ENCODE results near the gene MTCH1.

MTCH1 gene

DNA sequence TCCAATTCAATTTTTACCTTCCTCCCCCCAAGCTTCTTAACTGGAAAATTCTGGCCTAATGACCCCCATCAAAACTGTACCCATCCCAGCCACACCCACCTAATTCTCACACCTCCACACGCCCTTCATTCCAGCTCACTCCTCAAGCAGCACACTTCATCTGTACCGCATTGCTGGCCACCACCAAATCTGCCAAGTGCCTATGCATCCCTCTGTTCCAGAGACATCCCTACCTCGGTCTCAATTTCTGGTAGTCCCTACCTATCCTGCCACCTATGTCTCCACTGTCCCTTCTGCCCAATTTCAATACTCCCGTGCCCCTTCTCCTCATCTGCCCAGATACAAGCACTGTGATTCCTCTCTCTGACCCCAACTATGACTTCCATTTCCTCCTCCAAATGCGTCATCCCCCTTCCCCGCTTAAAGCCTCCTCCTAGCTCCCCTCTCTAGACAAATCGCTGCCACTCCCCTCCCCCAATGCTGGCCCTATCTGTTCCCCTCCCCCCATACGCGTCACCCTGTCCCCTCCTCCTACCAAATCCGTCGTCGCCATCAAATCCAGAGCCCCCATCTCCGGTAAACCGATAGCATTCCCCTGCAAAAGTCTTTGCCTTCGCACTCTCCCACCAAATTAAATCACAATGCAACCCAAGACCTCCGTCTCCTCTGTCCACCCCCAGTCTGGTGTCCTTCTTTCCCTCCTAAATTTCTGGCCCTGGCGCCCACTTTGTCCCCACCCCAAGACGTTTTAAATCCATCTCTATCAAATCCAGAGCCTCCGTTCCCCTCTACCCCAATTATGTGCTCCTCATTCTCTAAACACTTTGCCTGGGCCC is 1.2 kb downstream of the MTCH1 start:
- Mint-ChIP-seq H3K36me3 (ENCODE audit: low read depth) (peaks cover 12% of the 10 kb centered on the region), H3K27ac (no peak overlapping the region), H3K27me3 (no peaks in the 10 kb centered on the region)

DNA sequence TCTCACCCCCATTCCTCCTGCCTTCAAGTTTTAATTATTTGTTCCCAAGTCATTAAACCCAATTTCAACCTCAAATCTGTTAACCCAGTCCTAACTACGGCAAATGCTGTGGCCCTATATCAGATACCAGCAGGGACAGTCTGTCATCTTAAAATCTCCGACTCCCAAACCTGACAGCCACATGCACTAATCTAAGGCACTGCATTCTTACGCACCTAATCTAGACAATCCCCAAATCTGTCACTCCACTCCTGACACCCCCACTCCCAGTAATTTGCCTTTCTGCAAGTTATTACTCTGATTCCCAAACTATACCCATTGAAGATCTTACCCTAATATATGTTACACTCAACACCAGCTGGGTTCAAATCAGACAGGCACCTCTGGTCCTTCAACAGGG is 2.5 kb downstream of the MTCH1 start:
- Mint-ChIP-seq H3K4me1 (ENCODE audit: low read depth) (peaks cover 31% of the 10 kb centered on the region), H3K9me3 (no peaks in the 10 kb centered on the region), H3K27me3 (no peaks in the 10 kb centered on the region), H3K27ac (no peak overlapping the region), H3K4me3 (no peak overlapping the region), H3K36me3 (ENCODE audit: low read depth) (peaks cover 21% of the 10 kb centered on the region)

More for the DNA sequence above, 1.2 kb downstream of the MTCH1 start:
- H3K4me3 Mint-ChIP-seq: no peak overlapping the region
- H3K9me3 Mint-ChIP-seq: no peaks in the 10 kb centered on the region
- H3K4me1 Mint-ChIP-seq (ENCODE audit: low read depth): peaks cover 25% of the 10 kb centered on the region

DNA sequence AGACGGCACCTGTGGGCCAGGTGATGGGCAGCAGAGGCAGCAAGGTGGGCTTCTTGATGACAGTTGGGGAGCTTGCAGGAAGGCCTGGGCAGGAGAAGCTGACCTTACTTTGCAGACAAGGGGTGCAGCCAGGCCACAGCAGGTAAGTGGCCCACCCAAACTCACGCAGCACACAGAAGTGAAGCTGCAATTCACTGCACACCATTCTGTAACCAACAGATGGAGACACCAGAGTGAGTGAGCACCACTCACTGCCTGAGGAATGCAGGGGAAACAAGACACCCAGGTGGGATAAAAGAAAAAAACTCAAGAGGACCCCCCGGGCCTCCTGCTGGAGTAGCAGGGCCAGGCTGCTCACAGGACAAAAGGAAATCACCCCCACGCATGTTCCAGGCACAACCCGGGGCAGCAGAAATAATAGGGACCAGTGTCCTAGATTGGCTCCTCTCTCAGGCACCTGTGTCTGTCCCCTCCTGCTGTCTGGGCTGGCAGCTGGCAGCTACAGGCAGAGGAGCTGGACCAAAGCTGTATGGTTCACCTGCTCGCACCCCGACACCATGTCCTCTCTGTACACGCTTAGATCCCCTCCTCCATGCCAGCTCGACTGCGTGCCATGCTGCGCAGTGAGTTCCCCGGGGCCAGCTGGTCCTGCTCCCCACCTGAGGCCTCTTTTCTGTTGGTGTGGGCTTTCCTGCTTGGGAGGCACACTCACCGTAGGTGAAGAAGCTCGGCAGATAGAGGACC is 4.9 kb downstream of the MTCH1 start:
- Mint-ChIP-seq H3K4me3 (no peak overlapping the region), H3K27ac (no peak overlapping the region), H3K27me3 (no peaks in the 10 kb centered on the region), H3K4me1 (ENCODE audit: low read depth) (peaks cover 23% of the 10 kb centered on the region), H3K36me3 (ENCODE audit: low read depth) (peaks cover 42% of the 10 kb centered on the region), H3K9me3 (no peaks in the 10 kb centered on the region)

DNA sequence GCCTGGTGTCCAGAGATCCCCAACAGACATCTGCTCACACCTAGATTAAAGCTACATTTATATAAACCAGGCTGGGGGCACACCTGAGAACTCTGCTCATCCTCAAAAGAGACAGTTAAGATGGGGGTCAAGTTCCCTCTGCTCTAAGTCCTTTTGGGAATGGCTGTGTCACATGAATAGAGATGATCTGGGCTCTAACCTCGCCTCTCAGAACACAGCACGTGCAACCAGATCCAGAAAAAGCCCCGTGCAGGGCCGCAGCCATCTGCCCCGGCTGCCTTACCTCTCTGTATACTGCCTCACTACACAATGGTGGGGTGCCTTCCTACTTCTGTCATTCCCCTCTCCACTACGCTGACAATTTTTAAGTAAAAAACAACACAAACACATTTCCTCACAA is 5.9 kb downstream of the MTCH1 start:
- no peak overlapping the region for H3K4me3 Mint-ChIP-seq

DNA sequence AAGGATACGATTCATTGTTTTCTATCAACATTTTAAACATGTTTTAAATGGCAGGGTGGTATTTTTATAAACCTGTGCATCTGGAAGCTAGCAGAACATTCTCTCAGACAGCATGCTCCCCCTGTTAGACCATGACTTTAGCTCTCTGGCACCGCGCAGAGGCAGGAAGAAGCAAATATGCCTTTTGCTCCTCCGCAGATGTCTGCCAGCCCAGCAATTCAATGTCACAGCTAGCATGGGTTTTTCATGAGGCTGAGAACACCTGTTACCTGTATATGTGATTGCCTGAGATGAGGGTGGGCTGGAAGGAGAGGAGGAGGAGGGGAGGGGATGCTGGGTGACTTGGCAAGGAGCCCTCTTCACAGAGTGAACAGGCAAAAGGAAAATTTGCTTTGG is 6.7 kb downstream of the MTCH1 start:
- Mint-ChIP-seq H3K4me1 (ENCODE audit: low read depth) (peaks cover 23% of the 10 kb centered on the region), H3K36me3 (ENCODE audit: low read depth) (peaks cover 59% of the 10 kb centered on the region), H3K27ac (peak overlapping the region; percentile 13), H3K4me3 (no peak overlapping the region), H3K27me3 (no peaks in the 10 kb centered on the region), H3K9me3 (no peaks in the 10 kb centered on the region)

More for the DNA sequence above, 5.9 kb downstream of the MTCH1 start:
- no peaks in the 10 kb centered on the region for H3K9me3 Mint-ChIP-seq
- H3K4me1 Mint-ChIP-seq (ENCODE audit: low read depth): peaks cover 23% of the 10 kb centered on the region
- peak overlapping the region; percentile 2 for H3K27ac Mint-ChIP-seq
- H3K27me3 Mint-ChIP-seq: no peaks in the 10 kb centered on the region
- peaks cover 51% of the 10 kb centered on the region for H3K36me3 Mint-ChIP-seq (ENCODE audit: low read depth)

DNA sequence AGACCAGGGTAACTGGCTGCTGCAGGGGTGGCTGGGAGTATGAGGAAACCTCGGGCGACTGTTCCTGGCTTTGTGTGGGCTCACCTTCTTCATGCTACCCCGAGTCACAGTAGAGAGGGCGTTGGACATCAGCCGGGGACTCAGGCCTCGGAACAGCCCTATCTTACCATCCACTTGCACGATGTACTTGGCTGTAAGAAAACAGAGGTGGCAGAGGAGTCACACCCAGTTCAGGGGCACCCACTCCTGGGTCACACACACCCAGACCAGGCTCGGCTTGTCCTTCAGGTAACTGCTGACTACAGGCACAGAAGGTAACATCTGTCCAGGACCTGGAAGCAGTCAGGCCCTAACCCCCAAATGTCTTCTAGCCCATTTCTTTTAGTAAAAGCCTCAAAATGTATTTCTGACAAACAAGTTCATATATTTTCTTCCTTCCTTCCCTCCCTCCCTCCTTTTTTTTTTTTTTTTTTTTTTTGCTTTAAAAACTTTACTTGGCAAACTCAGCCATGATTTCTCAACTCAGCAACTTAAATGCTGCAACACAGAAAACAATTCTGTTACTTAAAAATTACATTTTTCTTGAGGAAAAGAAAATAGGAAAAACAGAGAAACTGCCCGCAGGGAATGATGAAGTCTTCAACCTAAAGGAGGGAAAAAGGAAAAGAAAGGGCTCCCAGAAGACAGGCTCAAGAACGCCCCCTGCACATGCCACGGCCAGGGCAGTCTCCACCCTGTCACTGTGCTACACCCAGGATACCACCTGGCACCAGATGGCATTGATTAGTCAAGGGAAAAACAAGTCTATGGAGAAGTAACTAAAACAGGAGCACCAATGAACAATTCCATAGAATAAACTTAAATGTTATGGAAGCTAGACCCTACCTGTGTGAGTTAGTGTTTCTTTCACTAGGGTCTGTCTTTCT is 7.3 kb downstream of the MTCH1 start:
- Mint-ChIP-seq H3K36me3 (ENCODE audit: low read depth) (peaks cover 65% of the 10 kb centered on the region), H3K4me1 (ENCODE audit: low read depth) (peaks cover 23% of the 10 kb centered on the region), H3K27ac (peak overlapping the region; percentile 13), H3K9me3 (no peaks in the 10 kb centered on the region), H3K27me3 (no peaks in the 10 kb centered on the region), H3K4me3 (no peak overlapping the region)

DNA sequence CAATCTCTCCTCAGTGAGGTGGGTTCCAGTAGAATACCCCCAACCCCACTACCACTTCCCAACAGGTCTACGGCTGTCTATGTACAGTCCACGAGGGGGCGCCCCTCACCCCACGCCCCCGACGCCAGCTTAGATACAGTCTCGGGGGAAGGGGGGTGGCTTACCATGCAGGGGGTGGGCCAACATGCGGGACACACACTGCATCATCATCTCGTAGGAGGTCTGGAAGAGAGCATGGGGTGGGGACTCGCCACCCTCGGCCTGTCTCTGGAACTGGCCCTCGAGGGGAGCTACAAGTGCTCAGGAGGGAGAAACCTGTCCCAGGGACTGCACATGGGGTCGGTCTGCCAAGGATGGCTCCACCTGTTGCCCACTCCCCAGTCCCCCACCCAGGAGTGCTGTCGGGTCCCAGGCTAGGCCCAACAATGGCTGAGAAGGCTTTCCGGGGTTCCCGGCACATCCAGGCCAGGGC is 8.5 kb downstream of the MTCH1 start:
- Mint-ChIP-seq H3K27ac (no peak overlapping the region), H3K36me3 (ENCODE audit: low read depth) (peaks cover 77% of the 10 kb centered on the region), H3K4me3 (no peak overlapping the region)

DNA sequence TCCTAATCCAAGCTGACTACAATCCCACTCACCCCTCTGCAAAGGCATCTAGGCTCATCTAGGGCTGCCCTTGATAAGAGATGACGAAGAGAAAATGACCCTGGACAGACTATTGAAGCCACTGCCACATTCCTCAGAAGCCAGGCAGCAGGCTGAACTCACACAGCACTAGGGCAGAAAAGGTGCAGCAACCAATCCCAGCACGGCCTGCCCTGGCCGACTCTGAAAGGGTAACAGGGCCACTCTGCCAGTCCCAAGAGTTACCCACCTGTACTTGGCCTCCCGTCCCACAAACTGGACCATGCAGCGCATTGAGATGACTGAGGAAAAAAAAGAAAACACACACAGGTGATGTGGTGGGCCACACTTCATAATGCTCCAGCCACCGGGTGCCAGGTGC is 9.1 kb downstream of the MTCH1 start:
- H3K4me1 Mint-ChIP-seq (ENCODE audit: low read depth): peaks cover 20% of the 10 kb centered on the region
- no peak overlapping the region for H3K27ac Mint-ChIP-seq
- no peaks in the 10 kb centered on the region for H3K9me3 Mint-ChIP-seq
- peaks cover 81% of the 10 kb centered on the region for H3K36me3 Mint-ChIP-seq (ENCODE audit: low read depth)
- H3K27me3 Mint-ChIP-seq: no peaks in the 10 kb centered on the region
- no peak overlapping the region for H3K4me3 Mint-ChIP-seq

More for the DNA sequence above, 8.5 kb downstream of the MTCH1 start:
- Mint-ChIP-seq H3K9me3 (no peaks in the 10 kb centered on the region), H3K4me1 (ENCODE audit: low read depth) (peaks cover 23% of the 10 kb centered on the region), H3K27me3 (no peaks in the 10 kb centered on the region)

DNA sequence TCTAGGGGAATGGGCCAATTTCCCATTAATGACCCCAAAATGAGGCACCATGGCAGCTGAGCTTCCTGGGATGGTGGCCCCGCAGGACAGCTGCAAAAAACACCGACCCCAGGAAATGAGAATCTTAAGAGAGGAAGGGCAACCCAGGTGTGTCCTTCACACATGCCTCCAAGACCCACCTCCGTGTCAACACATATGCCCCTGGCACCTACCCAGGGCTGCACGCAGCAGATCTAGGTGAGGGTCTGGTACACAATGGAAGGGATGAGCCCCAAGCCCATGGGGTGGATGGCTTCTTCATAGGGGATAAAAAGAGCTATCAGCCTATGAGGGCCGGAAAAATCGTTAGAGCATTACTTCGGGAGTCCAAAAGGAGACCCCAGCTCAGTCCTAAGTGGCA is 9.5 kb downstream of the MTCH1 start:
- Mint-ChIP-seq H3K36me3 (ENCODE audit: low read depth) (peaks cover 81% of the 10 kb centered on the region), H3K9me3 (no peaks in the 10 kb centered on the region), H3K27ac (no peak overlapping the region), H3K4me3 (no peak overlapping the region), H3K4me1 (ENCODE audit: low read depth) (peaks cover 16% of the 10 kb centered on the region), H3K27me3 (no peaks in the 10 kb centered on the region)

DNA sequence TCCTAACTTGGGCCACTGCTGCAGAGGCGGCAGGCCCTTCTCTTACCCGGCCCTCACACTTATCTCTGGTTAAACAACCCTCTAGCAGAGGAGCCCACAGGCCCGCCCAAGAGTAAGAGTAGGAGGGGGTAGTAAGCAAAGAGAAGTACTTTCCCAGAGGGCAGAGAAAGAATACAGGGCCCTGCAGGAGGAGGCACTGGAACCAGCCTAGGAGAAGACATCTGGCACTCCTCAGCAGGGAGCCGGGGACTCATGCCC is 10.1 kb downstream of the MTCH1 start:
- H3K4me3 Mint-ChIP-seq: no peak overlapping the region
- H3K36me3 Mint-ChIP-seq (ENCODE audit: low read depth): peaks cover 83% of the 10 kb centered on the region
- H3K27ac Mint-ChIP-seq: no peak overlapping the region

DNA sequence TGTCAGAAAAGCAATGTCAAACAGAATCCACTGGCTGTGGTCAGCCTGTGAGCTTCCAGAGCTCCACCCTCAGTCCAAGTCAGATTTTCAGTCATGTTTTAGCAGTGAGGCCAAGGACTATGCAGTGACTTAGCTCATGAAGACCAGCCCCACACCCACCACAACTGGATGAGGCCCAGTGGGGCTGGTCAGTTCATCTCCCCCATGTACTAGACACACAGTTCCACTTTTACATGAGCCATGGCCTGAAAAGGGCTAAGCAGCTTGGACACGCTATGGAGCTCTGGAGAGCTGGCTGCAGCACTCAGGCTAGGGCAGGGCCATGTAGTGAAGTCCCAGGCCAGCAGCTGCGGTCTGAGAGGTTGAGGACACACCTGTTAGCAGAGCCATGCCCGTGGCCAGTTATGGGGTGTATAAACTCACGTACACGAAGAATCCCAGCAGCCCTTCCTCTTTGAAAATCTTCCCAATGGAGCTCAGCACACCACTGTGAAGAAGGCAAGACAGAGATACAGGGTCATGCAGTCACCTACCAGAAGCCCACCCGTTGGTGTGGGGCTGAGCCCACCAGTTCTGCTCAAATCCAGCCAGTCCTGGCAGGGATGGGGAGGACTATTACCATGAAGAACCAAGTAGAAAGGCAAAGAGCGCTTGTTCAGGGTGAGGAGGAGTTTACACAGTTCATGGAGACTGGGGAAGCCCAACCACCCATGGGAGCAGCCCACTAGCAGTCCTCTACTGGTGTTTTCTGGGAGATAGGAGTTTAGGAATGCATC is 10.6 kb downstream of the MTCH1 start:
- H3K27me3 Mint-ChIP-seq: no peaks in the 10 kb centered on the region
- H3K9me3 Mint-ChIP-seq: no peaks in the 10 kb centered on the region
- peak overlapping the region; percentile 31 for H3K27ac Mint-ChIP-seq
- H3K36me3 Mint-ChIP-seq (ENCODE audit: low read depth): peaks cover 80% of the 10 kb centered on the region
- no peak overlapping the region for H3K4me3 Mint-ChIP-seq
- peaks cover 9% of the 10 kb centered on the region for H3K4me1 Mint-ChIP-seq (ENCODE audit: low read depth)

More for the DNA sequence above, 10.1 kb downstream of the MTCH1 start:
- no peaks in the 10 kb centered on the region for H3K27me3 Mint-ChIP-seq
- peaks cover 14% of the 10 kb centered on the region for H3K4me1 Mint-ChIP-seq (ENCODE audit: low read depth)
- no peaks in the 10 kb centered on the region for H3K9me3 Mint-ChIP-seq

DNA sequence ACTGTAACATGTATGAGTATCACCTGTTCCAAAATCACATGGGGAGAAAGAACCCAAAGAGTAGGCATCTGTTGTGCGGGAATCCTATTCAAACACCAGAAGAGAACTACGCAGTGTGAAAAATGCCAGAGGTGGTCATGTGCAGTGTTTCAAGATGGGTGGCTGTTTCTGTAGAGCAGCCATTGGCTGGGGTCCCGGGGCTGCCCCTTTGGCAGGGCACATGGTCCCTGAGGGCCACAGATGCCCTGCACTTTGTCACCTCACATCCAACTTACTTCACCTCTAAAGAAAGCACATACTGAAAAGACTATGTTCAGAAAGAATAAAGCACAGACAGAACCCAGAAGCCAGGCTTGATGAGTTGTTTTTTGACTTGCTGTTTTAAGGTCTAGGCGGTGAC is 12.3 kb downstream of the MTCH1 start:
- Mint-ChIP-seq H3K9me3 (no peaks in the 10 kb centered on the region), H3K36me3 (ENCODE audit: low read depth) (peaks cover 79% of the 10 kb centered on the region), H3K27me3 (no peaks in the 10 kb centered on the region), H3K4me1 (ENCODE audit: low read depth) (no peaks in the 10 kb centered on the region), H3K27ac (no peak overlapping the region), H3K4me3 (no peak overlapping the region)

DNA sequence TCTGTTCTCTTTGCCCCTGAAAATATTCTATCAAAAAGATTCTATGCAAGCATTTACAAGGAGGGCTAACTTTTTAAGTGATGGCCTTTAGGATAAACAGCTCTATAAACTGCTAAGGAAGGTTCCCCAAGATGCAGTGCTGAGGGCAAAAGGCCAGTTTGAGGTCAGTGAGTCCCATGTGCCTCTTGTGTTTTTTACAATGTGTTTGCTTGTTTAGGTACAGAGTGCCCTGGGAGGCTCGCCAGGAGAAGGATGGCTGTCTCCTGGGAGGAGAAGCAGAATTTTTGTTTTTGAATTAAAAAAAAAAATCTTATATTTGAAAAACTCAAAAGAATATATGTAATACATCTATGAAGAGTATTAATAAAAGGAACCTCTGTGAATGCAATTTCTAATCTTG is 12.8 kb downstream of the MTCH1 start:
- Mint-ChIP-seq H3K27ac (no peak overlapping the region), H3K4me3 (no peak overlapping the region), H3K27me3 (no peaks in the 10 kb centered on the region), H3K36me3 (ENCODE audit: low read depth) (peaks cover 79% of the 10 kb centered on the region), H3K9me3 (no peaks in the 10 kb centered on the region), H3K4me1 (ENCODE audit: low read depth) (no peaks in the 10 kb centered on the region)

DNA sequence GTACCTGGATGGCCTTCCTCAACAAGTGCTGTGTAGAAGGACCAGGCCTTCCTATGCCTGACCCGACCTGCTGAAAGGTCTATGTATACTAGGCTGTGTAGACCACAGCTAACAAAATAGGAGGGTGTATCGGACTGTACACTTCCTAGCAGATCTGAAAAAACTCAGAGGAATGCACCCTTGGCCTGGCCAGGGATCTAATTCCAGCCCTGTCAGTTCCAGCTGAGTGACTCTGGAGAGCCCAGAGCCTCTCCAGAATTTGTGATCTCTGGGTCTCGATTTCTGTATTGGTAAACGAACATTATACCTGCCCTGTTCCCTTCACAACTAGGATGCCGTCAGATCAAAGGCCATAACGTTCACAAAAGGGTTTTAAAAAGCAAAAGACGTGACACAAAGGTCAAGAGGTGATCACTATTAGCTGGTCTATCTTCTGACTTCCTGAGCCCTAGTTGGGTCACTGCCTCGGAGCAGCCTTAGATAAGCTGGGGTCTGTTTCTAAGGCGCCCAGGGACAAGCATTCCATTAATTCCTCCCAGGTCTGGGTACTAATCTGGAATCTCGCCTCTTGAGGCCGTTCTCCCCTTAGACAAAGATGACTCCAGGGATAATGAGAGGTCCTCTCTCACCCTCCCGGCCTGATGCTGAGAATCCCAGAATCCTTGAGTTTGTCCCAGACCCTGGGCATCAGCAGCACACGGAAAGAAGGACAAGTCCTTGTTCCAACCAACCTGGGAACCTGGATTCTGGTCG is 13.9 kb downstream of the MTCH1 start:
- Mint-ChIP-seq H3K4me1 (ENCODE audit: low read depth) (no peaks in the 10 kb centered on the region), H3K27ac (no peak overlapping the region), H3K36me3 (ENCODE audit: low read depth) (peaks cover 79% of the 10 kb centered on the region), H3K9me3 (no peaks in the 10 kb centered on the region), H3K4me3 (no peak overlapping the region), H3K27me3 (no peaks in the 10 kb centered on the region)

Measured in stimulated activated naive CD8-positive, alpha-beta T cell treated with anti-CD3 and anti-CD28 coated beads, Interleukin-15, Interleukin-2, amounts not matched to agents 100 ng/mL and 50 ng/mL, for 24 hours (primary cell).